DND-41 (cell line): Measurements from ENCODE around the gene NCOR1.

ENCODE experiments used
- ATAC-seq: fragments of 200-7000 bp; cut with Tn5 transposase; 3 replicates; pipeline ENCODE4 v1.9.1; 2021; ENCODE audit warnings: low read depth; ENCODE audit not compliant: insufficient read depth
- DNase-seq: peaks from one replicate; pipeline ENCODE4 v3.0.0-alpha.2; 2020
- H2AFZ ChIP-seq: 2 replicates; pipeline ENCODE4 v1.6.0; 2012; ENCODE audit warnings: low read depth, low read length
- H3K27ac ChIP-seq: 2 replicates; pipeline ENCODE4 v1.5.1; 2012; ENCODE audit warnings: low read length, inconsistent platforms
- H3K27me3 ChIP-seq: fragments of 200-600 bp; sonication (generic); 2 replicates; pipeline ENCODE4 v1.6.0; 2012; ENCODE audit warnings: low read length, mild to moderate bottlenecking, inconsistent platforms; ENCODE audit not compliant: insufficient read depth, poor library complexity
- H3K36me3 ChIP-seq: 2 replicates; pipeline ENCODE4 v1.5.1; 2012; ENCODE audit warnings: low read length, inconsistent platforms; ENCODE audit not compliant: insufficient read depth
- H3K4me1 ChIP-seq: 2 replicates; pipeline ENCODE4 v1.5.1; 2012; ENCODE audit warnings: mild to moderate bottlenecking, low read length; ENCODE audit not compliant: insufficient read depth
- H3K4me2 ChIP-seq: 2 replicates; pipeline ENCODE4 v1.6.0; 2012; ENCODE audit warnings: mild to moderate bottlenecking, moderate library complexity, low read length, inconsistent platforms; ENCODE audit not compliant: insufficient read depth
- H3K4me3 ChIP-seq, 2 experiments: fragments of 200-600 bp in 1 of 2; shearing (Covaris generic) in 1 of 2; 2 replicates each; pipeline ENCODE4 v1.5.1; 2012 to 2016; ENCODE audit warnings: inconsistent platforms in 2 of 2, low read length in 2 of 2, mild to moderate bottlenecking in 2 of 2, low read depth in 1 of 2, moderate library complexity in 1 of 2
- H3K79me2 ChIP-seq: 2 replicates; pipeline ENCODE4 v1.6.0; 2012; ENCODE audit warnings: low read length, inconsistent platforms; ENCODE audit not compliant: insufficient read depth
- H3K9ac ChIP-seq: 2 replicates; pipeline ENCODE4 v1.6.0; 2012; ENCODE audit warnings: low read depth, mild to moderate bottlenecking, inconsistent platforms, low read length, moderate library complexity
- H3K9me3 ChIP-seq: 2 replicates; pipeline ENCODE4 v1.5.1; 2012; ENCODE audit warnings: low read length, moderate library complexity, mild to moderate bottlenecking, inconsistent platforms; ENCODE audit not compliant: insufficient read depth, severe bottlenecking
- H4K20me1 ChIP-seq: 2 replicates; pipeline ENCODE4 v1.6.0; 2012; ENCODE audit warnings: low read length; ENCODE audit not compliant: insufficient read depth
- CTCF ChIP-seq: IDR thresholded peaks from 2 replicates; pipeline ENCODE4 v1.5.1; 2012; ENCODE audit warnings: borderline replicate concordance, low read length, moderate library complexity, mild to moderate bottlenecking; ENCODE audit not compliant: poor library complexity, severe bottlenecking; ENCODE audit errors: extremely low read depth
- EZH2 ChIP-seq: IDR thresholded peaks from 3 replicates; pipeline ENCODE4 v1.6.1; 2012; ENCODE audit warnings: borderline replicate concordance, low read depth, mild to moderate bottlenecking, moderate library complexity, low read length, inconsistent platforms; ENCODE audit not compliant: severe bottlenecking

Gene NCOR1

GRCh38 chr17:16081507-16082087 lies 133.7 kb downstream of the NCOR1 start:
- TF ChIP-seq EZH2, result no peak
- TF ChIP-seq CTCF, result no peak

GRCh38 chr17:16080366-16080765 lies 135.0 kb downstream of the NCOR1 start:
- Histone ChIP-seq H3K4me1 (no peaks in the 10 kb centered on the region), H3K36me3 (peaks cover 61% of the 10 kb centered on the region), H3K27ac (no peak overlapping the region), H2AFZ (no peak overlapping the region), H3K9ac (no peak overlapping the region), H3K9me3 (no peaks in the 10 kb centered on the region), H3K4me3 (no peak overlapping the region), H3K27me3 (no peaks in the 10 kb centered on the region), H3K4me2 (no peak overlapping the region), H4K20me1 (no peaks in the 10 kb centered on the region), H3K79me2 (no peaks in the 10 kb centered on the region)
- ATAC-seq (no peak), DNase-seq (no peak)
- TF ChIP-seq CTCF (no peak), EZH2 (no peak)

More at GRCh38 chr17:16081507-16082087, 133.7 kb downstream of the NCOR1 start:
- no peak for ATAC-seq
- H3K9ac ChIP-seq, result no peak overlapping the region
- no peak for DNase-seq
- H4K20me1 ChIP-seq, result no peaks in the 10 kb centered on the region
- H3K36me3 ChIP-seq, result peaks cover 60% of the 10 kb centered on the region
- no peak overlapping the region for H3K27ac ChIP-seq
- no peaks in the 10 kb centered on the region for H3K27me3 ChIP-seq
- H3K79me2 ChIP-seq, result no peaks in the 10 kb centered on the region
- H2AFZ ChIP-seq, result no peak overlapping the region
- H3K9me3 ChIP-seq, result no peaks in the 10 kb centered on the region
- no peak overlapping the region for H3K4me2 ChIP-seq
- H3K4me3 ChIP-seq, result no peak overlapping the region
- no peaks in the 10 kb centered on the region for H3K4me1 ChIP-seq

DNA sequence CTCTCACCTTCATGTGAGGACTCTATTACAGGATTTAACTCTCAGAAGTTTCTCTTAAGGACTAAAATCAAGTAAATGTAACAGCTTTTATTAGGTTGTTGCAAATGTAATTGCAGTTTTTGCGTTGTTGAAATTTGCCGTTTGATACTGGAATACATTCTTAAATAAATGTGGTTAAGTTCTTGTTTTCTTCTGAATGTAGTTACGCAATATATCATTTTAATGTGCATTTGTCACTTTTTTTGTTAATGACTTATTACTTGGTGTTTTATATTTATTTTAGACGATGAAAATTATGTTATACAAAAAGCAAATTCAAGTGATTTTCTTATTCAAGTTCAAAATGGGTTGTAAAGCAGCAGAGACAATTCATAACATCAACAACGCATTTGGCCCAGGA lies 139.4 kb downstream of the NCOR1 start:
- ATAC-seq, result no peak
- H3K36me3 ChIP-seq, result peaks cover 87% of the 10 kb centered on the region
- H4K20me1 ChIP-seq, result no peaks in the 10 kb centered on the region
- no peaks in the 10 kb centered on the region for H3K9me3 ChIP-seq
- H3K9ac ChIP-seq, result no peak overlapping the region
- no peak overlapping the region for H3K4me3 ChIP-seq
- no peak overlapping the region for H2AFZ ChIP-seq
- H3K27me3 ChIP-seq, result no peaks in the 10 kb centered on the region
- no peaks in the 10 kb centered on the region for H3K79me2 ChIP-seq
- TF ChIP-seq EZH2 (no peak), CTCF (no peak)
- no peak overlapping the region for H3K27ac ChIP-seq
- no peak for DNase-seq
- no peaks in the 10 kb centered on the region for H3K4me1 ChIP-seq
- H3K4me2 ChIP-seq, result no peak overlapping the region

- Histone ChIP-seq H3K36me3 (peaks cover 90% of the 10 kb centered on the region), H3K4me2 (no peak overlapping the region), H3K79me2 (no peaks in the 10 kb centered on the region), H3K27ac (no peak overlapping the region), H3K4me1 (no peaks in the 10 kb centered on the region), H3K27me3 (no peaks in the 10 kb centered on the region), H2AFZ (no peak overlapping the region), H4K20me1 (no peaks in the 10 kb centered on the region), H3K9me3 (no peaks in the 10 kb centered on the region), H3K9ac (no peak overlapping the region), H3K4me3 (no peak overlapping the region)
- DNase-seq (no peak), ATAC-seq (no peak)
- TF ChIP-seq EZH2 (no peak), CTCF (no peak)
These were observed 140.9 kb downstream of the NCOR1 start for GRCh38 chr17:16074423-16074822.
